ENCODE data around the gene RIOX2.

The RIOX2 gene

DNA sequence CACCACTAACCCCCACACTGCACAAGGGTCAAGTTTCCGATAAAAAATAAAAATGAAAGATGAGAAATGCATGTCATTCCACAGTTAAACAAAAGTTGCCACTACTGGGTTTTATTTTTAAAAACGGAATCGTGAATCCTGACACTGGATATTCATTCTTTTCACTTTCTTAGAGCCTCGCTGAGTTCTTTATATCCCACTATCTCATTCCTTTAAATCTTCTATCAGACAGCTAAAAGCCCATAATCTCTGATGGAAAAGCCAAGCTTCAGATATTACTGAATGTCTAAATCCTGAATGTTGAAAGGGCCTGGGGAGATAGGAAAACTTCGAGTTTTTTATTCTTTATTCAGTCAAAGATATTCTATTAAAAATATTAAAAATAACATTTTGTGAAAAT is 11.7 kb downstream of the RIOX2 start:
- no peak for FAIRE-seq
- TF ChIP-seq, protein P1, sequence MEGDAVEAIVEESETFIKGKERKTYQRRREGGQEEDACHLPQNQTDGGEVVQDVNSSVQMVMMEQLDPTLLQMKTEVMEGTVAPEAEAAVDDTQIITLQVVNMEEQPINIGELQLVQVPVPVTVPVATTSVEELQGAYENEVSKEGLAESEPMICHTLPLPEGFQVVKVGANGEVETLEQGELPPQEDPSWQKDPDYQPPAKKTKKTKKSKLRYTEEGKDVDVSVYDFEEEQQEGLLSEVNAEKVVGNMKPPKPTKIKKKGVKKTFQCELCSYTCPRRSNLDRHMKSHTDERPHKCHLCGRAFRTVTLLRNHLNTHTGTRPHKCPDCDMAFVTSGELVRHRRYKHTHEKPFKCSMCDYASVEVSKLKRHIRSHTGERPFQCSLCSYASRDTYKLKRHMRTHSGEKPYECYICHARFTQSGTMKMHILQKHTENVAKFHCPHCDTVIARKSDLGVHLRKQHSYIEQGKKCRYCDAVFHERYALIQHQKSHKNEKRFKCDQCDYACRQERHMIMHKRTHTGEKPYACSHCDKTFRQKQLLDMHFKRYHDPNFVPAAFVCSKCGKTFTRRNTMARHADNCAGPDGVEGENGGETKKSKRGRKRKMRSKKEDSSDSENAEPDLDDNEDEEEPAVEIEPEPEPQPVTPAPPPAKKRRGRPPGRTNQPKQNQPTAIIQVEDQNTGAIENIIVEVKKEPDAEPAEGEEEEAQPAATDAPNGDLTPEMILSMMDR (IDR thresholded peaks at IDR 0.05; ENCODE audit: insufficient read depth, missing control alignments), result no peak
- no peak for DNase-seq (ENCODE audit: insufficient read length, low spot score)

DNA sequence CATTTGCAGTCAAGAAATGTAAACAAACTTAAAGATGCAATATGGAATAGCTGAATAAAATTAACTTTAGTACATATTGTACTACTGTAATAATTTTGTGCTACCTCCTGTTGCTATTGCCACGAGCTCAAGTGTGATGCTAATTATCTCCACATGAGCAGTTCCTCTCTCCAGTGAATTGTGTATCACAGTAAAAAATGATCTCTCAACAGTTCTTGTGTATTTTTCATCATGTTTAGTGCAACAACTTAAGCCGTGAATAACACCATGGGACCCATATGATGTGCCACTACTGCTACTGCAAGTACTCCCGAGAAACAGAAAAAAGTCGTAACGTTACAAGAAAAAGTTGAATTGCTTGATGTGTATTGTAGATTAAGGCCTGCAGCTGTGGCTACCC is 12.4 kb downstream of the RIOX2 start:
- FAIRE-seq (no peak), DNase-seq (ENCODE audit: insufficient read length, low spot score) (no peak)
- TF ChIP-seq, protein P1 (IDR thresholded peaks at IDR 0.05; ENCODE audit: insufficient read depth, missing control alignments), result no peak

DNA sequence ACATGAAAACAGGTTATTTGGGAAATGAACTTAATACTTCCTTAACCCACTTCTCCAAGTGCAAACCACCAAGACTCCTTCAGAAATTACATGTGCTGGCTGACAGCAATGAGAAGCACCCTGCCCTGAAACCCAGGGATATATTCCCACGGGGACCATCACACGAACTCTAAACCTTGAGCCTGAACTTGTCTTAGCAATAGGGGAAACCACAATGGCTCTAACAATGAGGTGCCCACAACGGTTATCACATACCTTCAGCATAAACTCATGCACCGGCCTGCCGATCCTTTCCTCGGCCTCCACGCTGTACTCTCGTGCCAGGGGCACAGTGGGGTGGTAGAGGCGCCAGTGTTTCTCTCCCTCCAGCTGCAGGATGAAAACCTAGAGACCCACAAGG is 13.4 kb downstream of the RIOX2 start:
- TF ChIP-seq, protein P1 (IDR thresholded peaks at IDR 0.05; ENCODE audit: insufficient read depth, missing control alignments), result no peak
- no peak for DNase-seq (ENCODE audit: insufficient read length, low spot score)
- FAIRE-seq, result no peak

DNA sequence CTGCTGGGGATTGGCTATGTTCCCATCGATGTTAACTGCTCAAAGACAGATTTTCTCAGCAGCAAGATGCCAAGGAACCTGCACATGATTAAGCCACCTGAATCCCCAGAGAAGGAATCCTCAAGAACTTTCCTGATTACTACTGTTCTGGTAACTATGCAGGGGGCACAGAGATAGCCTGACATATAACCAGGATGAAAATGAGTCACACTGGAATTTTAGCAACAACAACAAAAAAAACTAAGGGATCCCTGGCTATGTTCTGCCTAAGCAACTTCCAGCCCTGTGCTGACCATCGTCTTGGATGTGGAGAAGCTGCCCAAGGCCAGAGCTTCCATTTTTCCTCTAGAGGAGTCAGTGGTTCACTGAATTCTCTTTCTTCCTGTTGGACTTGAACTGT is 13.8 kb downstream of the RIOX2 start:
- TF ChIP-seq, protein P1 (IDR thresholded peaks at IDR 0.05; ENCODE audit: insufficient read depth, missing control alignments), result no peak
- no peak for DNase-seq (ENCODE audit: insufficient read length, low spot score)
- FAIRE-seq, result no peak

DNA sequence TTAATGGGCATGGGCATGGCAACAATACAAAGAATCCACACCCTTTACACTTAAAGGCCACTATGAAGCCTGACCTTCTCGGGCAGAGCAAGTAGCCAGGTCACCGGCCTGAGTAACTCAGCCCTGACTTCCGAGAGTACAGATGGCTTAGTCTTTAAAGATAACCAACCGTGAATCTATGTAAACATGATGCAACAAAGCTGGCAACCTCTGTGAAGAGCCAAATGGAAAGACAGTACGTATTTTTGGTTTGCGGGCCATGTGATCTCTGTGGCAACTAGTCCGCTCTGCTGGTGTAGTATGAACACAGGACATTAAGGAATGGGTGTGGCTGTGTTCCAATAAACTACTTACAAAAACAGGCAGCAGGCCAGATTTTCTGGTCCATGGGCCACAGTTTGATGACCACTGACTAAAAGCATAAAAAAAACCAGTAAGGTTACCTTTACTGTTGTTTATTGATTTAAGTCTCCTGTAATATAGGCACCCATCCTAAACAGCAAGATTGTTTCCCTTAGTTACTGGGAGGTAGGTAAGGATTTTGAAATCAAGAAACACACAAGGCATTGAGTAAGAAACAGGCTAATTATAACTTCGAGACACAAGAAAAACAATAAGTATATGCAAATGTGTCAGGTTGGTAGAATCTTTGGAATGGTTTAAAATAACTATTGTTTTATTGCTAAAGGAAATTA is 14.5 kb downstream of the RIOX2 start:
- DNase-seq (ENCODE audit: insufficient read length, low spot score) (no peak), FAIRE-seq (no peak)
- TF ChIP-seq, protein P1 (IDR thresholded peaks at IDR 0.05; ENCODE audit: insufficient read depth, missing control alignments), result no peak

DNA sequence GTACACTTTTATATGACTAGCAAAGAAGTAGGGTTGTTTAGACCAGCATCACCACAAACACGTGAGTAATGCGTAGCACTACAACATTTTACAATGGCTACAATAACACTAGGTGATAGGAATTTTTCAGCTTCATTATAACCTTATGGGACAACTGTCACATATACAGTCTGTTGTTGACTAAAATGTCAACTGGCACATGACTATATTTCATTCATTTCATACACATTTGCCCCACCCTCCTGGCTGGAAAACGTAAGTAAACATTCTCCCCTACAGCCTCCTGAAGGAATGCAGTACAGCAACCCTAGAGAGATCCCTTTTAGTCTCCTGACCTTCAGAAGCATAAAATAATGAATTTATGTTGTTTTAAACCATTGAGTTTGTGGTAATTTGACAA is 16.2 kb downstream of the RIOX2 start:
- DNase-seq (ENCODE audit: insufficient read length, low spot score) (no peak), FAIRE-seq (no peak)
- TF ChIP-seq, protein P1 (IDR thresholded peaks at IDR 0.05; ENCODE audit: insufficient read depth, missing control alignments), result no peak

DNA sequence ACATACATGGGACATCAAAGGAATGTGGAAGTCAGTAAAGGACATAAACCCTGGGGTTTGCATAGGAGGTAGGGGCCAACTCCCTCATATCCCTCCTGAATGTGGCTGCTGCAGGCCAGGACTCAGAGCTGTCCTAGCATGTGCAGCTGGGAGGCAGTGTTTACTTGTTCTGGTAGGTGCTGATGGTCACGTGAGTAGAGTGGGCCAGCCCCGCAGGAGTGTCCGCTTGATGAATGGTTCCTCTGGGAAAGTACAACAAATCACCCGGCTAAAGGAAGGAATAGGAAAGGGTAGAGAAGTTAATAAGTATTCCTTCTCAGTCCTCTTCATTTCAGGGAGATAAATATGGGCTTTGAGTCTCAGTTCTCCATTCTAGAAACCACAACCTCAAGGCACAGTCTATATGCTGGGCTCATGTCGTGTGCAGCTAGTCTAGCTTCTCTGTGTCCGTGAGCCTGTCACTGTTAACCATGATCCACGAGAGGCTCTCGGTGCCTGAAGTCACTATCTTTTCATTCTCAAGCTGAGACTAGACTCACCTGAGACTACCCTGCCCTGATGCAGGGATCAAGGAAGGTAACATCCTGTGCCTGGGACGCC is 17.9 kb downstream of the RIOX2 start:
- TF ChIP-seq, protein P1 (IDR thresholded peaks at IDR 0.05; ENCODE audit: insufficient read depth, missing control alignments), result no peak
- no peak for FAIRE-seq

More for the DNA sequence above, 17.9 kb downstream of the RIOX2 start:
- DNase-seq (ENCODE audit: insufficient read length, low spot score), result no peak
